Thyroid gland (tissue), 4 donors: ENCODE results near the gene HHATL.

ENCODE experiments used
- POLR2A ChIP-seq, 2 donors: fragments of 450-650 bp; IDR thresholded peaks; one replicate each; pipeline ENCODE4 v1.6.1; 2017; ENCODE audit warnings: antibody characterized with exemption in 2 of 2, mild to moderate bottlenecking in 2 of 2, moderate library complexity in 1 of 2
- TF ChIP-seq, protein P1 (sequence below), 6 experiments: fragments of 200-600 bp in 3 of 6; fragments of 450-650 bp in 3 of 6; sonication (generic) in 3 of 6; IDR thresholded peaks; one replicate each; pipeline ENCODE4 v1.5.1; 2016 to 2019; ENCODE audit warnings: antibody characterized with exemption in 6 of 6, mild to moderate bottlenecking in 2 of 6, inconsistent platforms in 1 of 6, moderate library complexity in 1 of 6

DNA sequence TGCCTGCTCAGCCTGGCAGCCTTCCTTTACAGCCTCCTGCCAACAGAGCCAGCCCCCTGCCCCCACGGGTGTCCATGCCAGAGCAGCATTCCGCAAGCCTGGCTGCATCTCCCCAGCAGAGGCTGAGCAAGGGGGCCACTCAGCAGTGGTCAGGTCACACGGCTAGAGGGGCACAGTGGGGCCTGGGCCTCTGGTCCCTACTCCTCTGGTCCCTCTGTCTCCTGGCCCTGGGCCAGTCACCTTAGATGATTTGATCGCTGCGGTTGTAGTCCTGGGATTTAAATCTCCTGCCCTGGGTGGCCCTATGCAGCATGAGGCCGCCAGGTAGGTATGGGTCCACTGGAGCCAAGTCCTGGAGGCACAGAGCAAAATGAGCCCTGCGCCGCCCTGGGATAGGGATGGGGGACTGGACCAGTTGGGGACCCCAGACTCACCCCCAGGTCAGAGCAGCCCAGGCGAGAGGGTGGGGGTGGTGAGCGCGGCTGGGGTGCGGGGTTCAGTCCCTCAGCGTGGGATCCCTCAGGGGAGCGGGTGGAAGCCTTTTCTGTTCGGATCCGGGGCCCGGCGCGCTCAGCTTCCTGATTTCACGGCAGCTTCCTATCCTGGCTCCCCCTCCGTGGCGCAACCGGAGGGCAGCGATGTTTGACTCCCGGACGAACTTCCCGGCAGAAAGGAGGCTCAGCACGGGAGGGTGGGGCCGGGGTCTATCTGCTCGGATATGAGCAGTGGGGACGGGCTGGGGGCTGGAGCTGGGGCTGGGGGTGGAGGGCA, 48.9 kb downstream of the HHATL start, which contains the start of gene ZBTB47:
- TF ChIP-seq, protein P1, sequence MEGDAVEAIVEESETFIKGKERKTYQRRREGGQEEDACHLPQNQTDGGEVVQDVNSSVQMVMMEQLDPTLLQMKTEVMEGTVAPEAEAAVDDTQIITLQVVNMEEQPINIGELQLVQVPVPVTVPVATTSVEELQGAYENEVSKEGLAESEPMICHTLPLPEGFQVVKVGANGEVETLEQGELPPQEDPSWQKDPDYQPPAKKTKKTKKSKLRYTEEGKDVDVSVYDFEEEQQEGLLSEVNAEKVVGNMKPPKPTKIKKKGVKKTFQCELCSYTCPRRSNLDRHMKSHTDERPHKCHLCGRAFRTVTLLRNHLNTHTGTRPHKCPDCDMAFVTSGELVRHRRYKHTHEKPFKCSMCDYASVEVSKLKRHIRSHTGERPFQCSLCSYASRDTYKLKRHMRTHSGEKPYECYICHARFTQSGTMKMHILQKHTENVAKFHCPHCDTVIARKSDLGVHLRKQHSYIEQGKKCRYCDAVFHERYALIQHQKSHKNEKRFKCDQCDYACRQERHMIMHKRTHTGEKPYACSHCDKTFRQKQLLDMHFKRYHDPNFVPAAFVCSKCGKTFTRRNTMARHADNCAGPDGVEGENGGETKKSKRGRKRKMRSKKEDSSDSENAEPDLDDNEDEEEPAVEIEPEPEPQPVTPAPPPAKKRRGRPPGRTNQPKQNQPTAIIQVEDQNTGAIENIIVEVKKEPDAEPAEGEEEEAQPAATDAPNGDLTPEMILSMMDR (IDR thresholded peaks at IDR 0.05): peak in 1 of 6 experiments; percentile 11
- peak in 1 of 2 donors; percentile 22 for TF ChIP-seq POLR2A (IDR thresholded peaks at IDR 0.05)
